GM19351 (cell line): ENCODE measurements around the gene SH2D3A.
"Not testable (repeated sequence)": the region's sequence is repeated elsewhere in the genome, so short reads cannot be mapped to it uniquely, and the experiment has no call there.

ENCODE experiments used
- ATAC-seq: cut with Tn5 transposase; IDR thresholded peaks from one replicate; pipeline ENCODE4 v1.9.1; 2021; ENCODE audit warnings: mild to moderate bottlenecking, moderate library complexity; ENCODE audit not compliant: unreplicated experiment

SH2D3A gene

DNA sequence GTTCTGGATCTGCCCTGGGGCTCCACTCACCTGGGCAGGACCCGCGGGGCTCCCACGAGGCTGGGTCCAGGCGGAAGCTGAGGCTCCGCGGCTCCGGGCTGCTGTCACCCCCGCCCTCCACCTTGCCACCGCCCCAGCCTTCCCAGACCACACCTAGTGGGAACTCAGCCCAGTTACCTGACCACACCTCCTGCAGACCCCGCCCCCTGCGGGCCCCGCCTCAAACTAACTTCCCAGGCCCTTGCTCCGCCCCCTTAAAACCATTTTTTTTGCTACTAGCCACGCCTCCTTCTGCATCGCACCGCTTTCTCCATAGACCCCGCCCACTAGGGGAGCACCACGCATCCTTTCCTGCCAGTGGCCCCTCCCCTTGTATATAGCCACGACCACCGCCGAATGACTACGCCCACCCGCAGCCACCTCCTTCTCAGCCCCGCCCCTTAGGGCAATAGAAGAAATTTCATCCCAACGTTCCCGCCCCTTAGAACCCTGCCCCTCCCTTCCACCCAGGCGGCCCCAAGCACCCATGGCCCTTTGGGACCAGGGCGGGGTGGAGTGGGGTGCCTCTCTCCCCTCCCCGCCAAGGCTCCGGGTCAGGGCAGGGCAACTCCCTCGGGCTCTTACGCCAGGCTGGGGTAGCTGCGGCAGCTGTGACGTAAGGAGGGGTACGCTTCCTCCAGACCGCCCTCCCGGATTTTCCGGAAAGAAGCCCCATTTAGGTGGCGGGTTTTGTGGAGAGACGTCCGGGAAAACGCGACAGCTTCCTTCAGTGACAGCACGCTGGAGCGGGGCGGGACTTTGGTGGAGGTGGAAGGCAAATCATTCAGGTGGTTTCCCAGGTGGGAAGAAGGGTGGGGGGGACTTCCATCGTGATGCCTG, at the start of gene SH2D3A:
Gene SH2D3A (minus strand): TSS at position 79 of the 879 bp plus-strand sequence. CDS start 3,687 bp downstream, outside the sequence.
- ATAC-seq: peak; percentile 70

DNA sequence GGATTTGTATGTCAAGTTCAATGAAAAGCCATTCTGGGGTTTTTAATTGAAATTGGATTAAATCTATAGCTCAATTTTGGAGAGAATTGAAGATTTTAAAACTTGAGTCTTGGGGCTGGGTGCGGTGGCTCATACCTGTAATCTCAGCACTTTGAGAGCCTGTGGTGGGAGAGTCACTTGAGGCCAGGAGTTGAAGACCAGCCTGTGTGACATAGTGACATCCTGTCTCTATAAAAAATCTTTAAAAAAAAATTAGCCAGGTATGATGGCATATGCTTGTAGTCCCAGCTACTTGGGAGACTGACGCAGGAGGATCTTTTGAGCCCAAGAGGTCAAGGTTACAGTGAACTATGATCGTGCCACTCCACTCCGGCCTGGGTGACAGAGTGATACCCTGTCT, 46.4 kb upstream of the SH2D3A start:
- no peak for ATAC-seq

GRCh38 chr19:6812612-6813011, 45.4 kb upstream of the SH2D3A start:
- ATAC-seq: no peak

DNA sequence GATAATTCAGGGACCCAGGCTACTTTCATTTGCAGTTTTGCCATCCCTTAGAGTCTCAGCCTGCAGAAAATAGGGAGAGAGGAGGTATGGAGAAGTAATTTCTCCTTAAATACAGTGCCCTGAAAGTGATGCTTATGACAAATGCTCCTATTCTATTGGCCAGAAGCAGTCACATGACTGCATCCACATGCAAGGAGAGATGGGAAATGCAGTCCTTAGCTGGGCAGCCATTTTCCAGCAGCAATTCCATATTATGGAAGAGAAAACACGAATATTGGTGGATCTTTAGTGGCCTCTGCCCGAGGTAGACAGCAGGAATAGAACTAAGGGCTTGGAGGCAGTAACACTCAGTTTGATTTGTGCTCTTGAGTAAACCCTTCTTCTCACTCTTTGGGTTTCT, 44.7 kb upstream of the SH2D3A start:
- no peak for ATAC-seq

GRCh38 chr19:6811378-6811777, 44.1 kb upstream of the SH2D3A start:
- ATAC-seq: no peak

- no peak for ATAC-seq
Measured at GRCh38 chr19:6809262-6809661, 42.0 kb upstream of the SH2D3A start.

DNA sequence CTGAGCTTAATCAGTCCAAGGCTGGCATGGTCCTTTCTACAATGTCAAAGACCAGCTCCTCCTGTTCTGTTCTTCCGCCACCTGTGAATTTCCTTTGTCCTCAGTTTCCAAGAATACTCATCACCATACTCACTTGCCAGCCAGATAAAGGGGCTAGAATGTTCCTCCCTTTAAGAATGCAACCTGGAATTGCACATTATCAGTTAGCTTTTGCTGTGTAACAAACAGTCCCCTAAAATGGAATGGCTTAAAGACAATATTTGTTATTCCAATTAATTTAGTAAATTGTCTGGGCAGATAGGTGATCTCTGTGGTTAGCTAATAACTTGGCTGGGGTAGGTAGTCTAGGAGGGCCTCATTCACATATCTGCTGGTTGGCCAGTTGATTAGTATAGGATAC, 41.3 kb upstream of the SH2D3A start:
- no peak for ATAC-seq

DNA sequence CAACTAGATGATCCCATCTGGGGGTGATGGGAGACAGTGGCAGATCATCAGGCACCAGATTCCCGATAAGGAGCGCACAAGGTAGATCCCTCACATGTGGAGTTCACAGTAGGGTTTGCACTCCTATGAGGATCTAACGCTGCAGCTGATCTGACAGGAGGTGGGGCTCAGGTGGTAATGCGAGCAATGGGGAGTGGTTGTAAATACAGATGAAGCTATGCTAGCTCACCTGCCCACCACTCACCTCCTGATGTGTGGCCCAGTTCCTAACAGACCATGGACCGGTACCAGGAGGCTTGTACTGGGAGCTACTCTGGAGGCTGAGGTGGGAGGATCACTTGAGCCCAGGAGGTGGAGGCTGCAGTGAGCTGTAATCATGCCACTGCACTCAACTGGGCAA, 40.1 kb upstream of the SH2D3A start:
- ATAC-seq: no peak

DNA sequence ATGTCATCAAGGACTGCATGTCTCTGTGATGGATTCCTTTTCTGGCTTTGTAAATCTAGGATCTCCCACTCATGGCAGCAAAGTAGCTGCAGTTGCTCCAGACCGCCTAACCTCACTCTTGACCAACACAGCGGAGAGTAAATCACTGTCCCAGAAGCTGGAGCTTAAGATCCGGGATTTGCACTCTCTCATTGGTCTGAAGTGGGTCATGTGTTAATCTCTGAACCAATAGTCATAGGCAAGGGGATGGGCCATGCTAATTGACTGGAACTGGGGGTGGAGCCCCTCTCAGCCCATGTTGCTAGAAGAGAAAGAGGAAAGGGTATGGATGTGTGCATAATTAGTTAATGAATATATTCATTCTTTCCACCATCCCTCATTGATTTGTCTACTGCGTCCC, 39.3 kb upstream of the SH2D3A start:
- ATAC-seq: no peak

GRCh38 chr19:6803036-6803404, 35.8 kb upstream of the SH2D3A start:
- ATAC-seq: no peak

- no peak for ATAC-seq
Measured at GRCh38 chr19:6802336-6803035, 35.3 kb upstream of the SH2D3A start.

- no peak for ATAC-seq
Measured at GRCh38 chr19:6801485-6802086, 34.4 kb upstream of the SH2D3A start.

DNA sequence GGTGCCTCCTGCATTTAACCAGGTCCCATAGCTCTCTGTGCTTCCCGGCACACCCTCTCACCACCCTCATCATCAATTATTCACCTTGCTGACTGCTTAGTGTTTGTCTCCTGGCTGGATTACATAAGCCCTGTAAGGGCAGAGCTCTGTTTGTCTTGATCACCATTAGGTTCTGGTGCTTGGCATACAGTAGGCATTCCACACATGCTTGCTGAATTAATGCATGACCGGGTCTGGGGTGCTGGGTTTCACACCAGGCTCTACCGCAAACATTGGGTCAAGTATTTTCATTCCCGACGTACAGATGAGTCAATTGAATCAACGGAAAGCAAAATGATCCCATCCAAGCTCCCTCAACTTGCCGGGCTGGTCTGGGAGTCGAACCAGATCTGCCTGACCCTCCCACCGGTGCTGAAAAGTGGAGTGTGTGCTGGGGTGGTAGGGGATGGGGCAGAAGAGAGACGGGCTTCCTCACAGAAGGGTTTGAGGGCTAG, 33.8 kb upstream of the SH2D3A start:
- no peak for ATAC-seq

- ATAC-seq: not testable (repeated sequence)
Measured at GRCh38 chr19:6800160-6800790, 33.0 kb upstream of the SH2D3A start.

GRCh38 chr19:6797646-6798045, 30.4 kb upstream of the SH2D3A start:
- ATAC-seq: no peak

- ATAC-seq: no peak
Measured at GRCh38 chr19:6796278-6796677, 29.0 kb upstream of the SH2D3A start.

GRCh38 chr19:6794686-6795431, 27.6 kb upstream of the SH2D3A start:
- no peak for ATAC-seq

DNA sequence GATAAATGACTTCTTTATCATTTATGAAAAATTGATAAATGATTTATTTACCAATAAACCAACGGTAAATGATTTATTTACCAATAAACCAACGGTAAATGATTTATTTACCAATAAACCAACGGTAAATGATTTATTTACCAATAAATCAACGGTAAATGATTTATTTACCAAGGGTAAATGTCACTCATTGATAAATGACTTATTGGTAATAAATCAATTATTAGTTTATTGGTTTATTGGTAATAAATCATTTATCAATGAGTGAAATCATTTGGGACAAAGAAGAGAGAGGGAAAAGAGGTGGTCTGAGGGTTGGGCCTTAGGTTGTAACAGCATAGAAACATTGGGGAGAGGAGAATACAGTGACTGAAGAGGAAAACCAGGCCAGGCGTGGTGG, 26.7 kb upstream of the SH2D3A start:
- no peak for ATAC-seq

DNA sequence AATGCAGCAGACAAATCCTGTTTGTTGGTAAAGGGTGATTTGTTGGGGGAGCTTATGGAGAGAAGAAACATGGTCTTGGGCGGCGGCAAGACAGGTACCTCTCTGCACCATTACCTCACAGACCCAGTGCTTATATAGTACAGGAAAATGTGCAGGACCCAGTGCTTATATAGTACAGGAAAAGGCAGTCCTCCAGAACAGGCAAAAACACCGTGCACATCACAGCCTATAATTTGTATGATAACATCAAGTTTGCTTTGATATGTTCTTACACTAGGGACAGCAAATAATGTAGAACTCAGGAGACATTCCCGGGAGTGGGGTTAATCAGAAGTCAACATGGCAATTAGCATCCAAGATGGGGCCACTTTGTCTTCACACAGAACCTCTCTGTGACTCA, 26.2 kb upstream of the SH2D3A start:
- ATAC-seq: no peak

DNA sequence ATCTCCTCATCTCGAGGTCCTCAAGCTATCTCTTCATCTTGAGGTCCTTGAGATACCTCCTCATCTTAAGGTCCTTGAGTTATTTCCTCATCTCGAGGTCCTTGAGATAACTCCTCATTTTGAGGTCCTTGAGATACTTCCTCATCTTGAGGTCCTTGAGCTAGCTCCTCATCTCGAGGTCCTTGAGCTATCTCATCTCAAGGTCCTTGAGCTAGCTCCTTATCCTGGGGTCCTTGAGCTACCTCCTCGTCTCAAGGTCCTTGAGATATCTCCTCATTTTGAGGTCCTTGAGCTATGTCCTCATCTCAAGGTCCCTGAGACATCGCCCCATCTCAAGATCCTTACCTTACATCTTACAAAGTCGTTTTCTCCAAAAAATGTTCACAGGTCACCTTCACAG, 24.0 kb upstream of the SH2D3A start:
- ATAC-seq: no peak
